ENCODE data around the gene ULK4.

- no peak for TF ChIP-seq CTCF (IDR thresholded peaks at IDR 0.05)
- TF ChIP-seq POLR2A (IDR thresholded peaks at IDR 0.05): no peak
- no peak for TF ChIP-seq EP300 (IDR thresholded peaks at IDR 0.05)
Measured at GRCh38 chr3:41846850-41847249, 115.1 kb downstream of the ULK4 start.

Measured in ovary (tissue), 3 donors.